GM23338 (cell line): ENCODE data around the gene TUBGCP2. TPM values are rescaled to one million over a fixed set of nuclear protein-coding genes. Genes with fewer than 3 reads are reported as not detected.

Source experiments
- ATAC-seq: fragments of 200-7000 bp; cut with Tn5 transposase; 3 replicates; pipeline ENCODE4 v1.9.1; 2020
- DNase-seq: peaks from one replicate; pipeline ENCODE4 v3.0.0-alpha.2; 2015; ENCODE audit warnings: low spot score
- H2AFZ ChIP-seq: fragments of 200-600 bp; sonication (generic); 2 replicates; pipeline ENCODE4 v1.8.0; 2016; ENCODE audit warnings: antibody characterized with exemption, mild to moderate bottlenecking, moderate library complexity
- H3F3A ChIP-seq: fragments of 200-600 bp; sonication (generic); replicated peaks from 2 replicates; pipeline ENCODE4 v1.8.0; 2017; ENCODE audit warnings: antibody characterized with exemption, mixed run types, low read depth
- H3K27ac ChIP-seq: fragments of 200-600 bp; sonication (generic); 2 replicates; pipeline ENCODE4 v1.6.1; 2016; ENCODE audit warnings: low read depth
- H3K27me3 ChIP-seq: fragments of 200-600 bp; sonication (generic); 2 replicates; pipeline ENCODE4 v1.8.0; 2016; ENCODE audit warnings: mild to moderate bottlenecking, mixed run types, moderate library complexity; ENCODE audit not compliant: insufficient read depth
- H3K36me3 ChIP-seq: fragments of 200-600 bp; sonication (generic); 2 replicates; pipeline ENCODE4 v1.8.0; 2016; ENCODE audit warnings: mild to moderate bottlenecking; ENCODE audit not compliant: insufficient read depth
- H3K4me1 ChIP-seq: fragments of 200-600 bp; sonication (generic); 2 replicates; pipeline ENCODE4 v1.8.0; 2016; ENCODE audit warnings: mild to moderate bottlenecking, moderate library complexity; ENCODE audit not compliant: insufficient read depth
- H3K4me2 ChIP-seq: fragments of 200-600 bp; sonication (generic); 2 replicates; pipeline ENCODE4 v1.7.1; 2017; ENCODE audit warnings: mixed run types
- H3K4me3 ChIP-seq: fragments of 200-600 bp; sonication (generic); 2 replicates; pipeline ENCODE4 v1.6.1; 2016; ENCODE audit warnings: mixed run types
- H3K79me2 ChIP-seq: fragments of 200-600 bp; sonication (generic); replicated peaks from 2 replicates; pipeline ENCODE4 v1.8.0; 2017; ENCODE audit warnings: mild to moderate bottlenecking; ENCODE audit not compliant: insufficient read depth
- H3K9me2 ChIP-seq: fragments of 200-600 bp; sonication (generic); 2 replicates; pipeline ENCODE4 v1.8.0; 2017; ENCODE audit not compliant: insufficient read depth
- H4K20me1 ChIP-seq: fragments of 200-600 bp; sonication (generic); replicated peaks from 2 replicates; pipeline ENCODE4 v1.8.0; 2017; ENCODE audit warnings: mild to moderate bottlenecking; ENCODE audit not compliant: insufficient read depth
- H3K27ac Mint-ChIP-seq: 2 replicates; pipeline ENCODE4 v1.8.0; 2020; ENCODE audit warnings: inconsistent platforms, mild to moderate bottlenecking, moderate library complexity, mixed read lengths
- H3K27me3 Mint-ChIP-seq: 3 replicates; pipeline ENCODE4 v1.8.0; 2022; ENCODE audit warnings: low read depth, mild to moderate bottlenecking, moderate library complexity, mixed read lengths, inconsistent platforms; ENCODE audit not compliant: insufficient read depth, poor library complexity
- H3K36me3 Mint-ChIP-seq: 3 replicates; pipeline ENCODE4 v1.8.0; 2021; ENCODE audit warnings: low read depth, mild to moderate bottlenecking, inconsistent platforms, moderate library complexity, mixed read lengths
- H3K4me1 Mint-ChIP-seq: 3 replicates; pipeline ENCODE4 v1.8.0; 2020; ENCODE audit warnings: mild to moderate bottlenecking, inconsistent platforms, mixed read lengths
- H3K4me3 Mint-ChIP-seq: 3 replicates; pipeline ENCODE4 v1.8.0; 2021; ENCODE audit warnings: moderate library complexity, mild to moderate bottlenecking, inconsistent platforms, mixed read lengths
- H3K9me3 Mint-ChIP-seq: 3 replicates; pipeline ENCODE4 v1.8.0; 2020; ENCODE audit warnings: moderate library complexity, mild to moderate bottlenecking, inconsistent platforms, mixed read lengths
- CREB1 ChIP-seq: fragments of 250-450 bp; sonication (Bioruptor Pico); IDR thresholded peaks from 2 replicates; pipeline ENCODE4 v1.5.0; 2020; ENCODE audit warnings: low read depth, mild to moderate bottlenecking, moderate library complexity
- EZH2 ChIP-seq: fragments of 200-600 bp; sonication (generic); IDR thresholded peaks from one replicate; pipeline ENCODE4 v1.8.0; 2017; ENCODE audit warnings: antibody characterized with exemption, mild to moderate bottlenecking, low read depth; ENCODE audit not compliant: unreplicated experiment
- JUNB ChIP-seq: IDR thresholded peaks from one replicate; pipeline ENCODE4 v1.6.1; 2016; ENCODE audit warnings: antibody characterized with exemption; ENCODE audit not compliant: unreplicated experiment
- NANOG ChIP-seq: IDR thresholded peaks from 2 replicates; pipeline ENCODE4 v1.6.1; 2016; ENCODE audit warnings: antibody characterized with exemption, borderline replicate concordance
- STAT1 ChIP-seq: IDR thresholded peaks from one replicate; pipeline ENCODE4 v1.6.1; 2016; ENCODE audit warnings: antibody characterized with exemption; ENCODE audit not compliant: unreplicated experiment
- ZNF114 ChIP-seq: fragments of 250-450 bp; sonication (Bioruptor Pico); IDR thresholded peaks from 2 replicates; pipeline ENCODE4 v1.5.0; 2020; ENCODE audit warnings: mild to moderate bottlenecking, moderate library complexity
- polyA plus RNA-seq: library from polyadenylated mRNA; unstranded; fragments of >200 nt; fragmentation: Nextera tagmentation; extraction: Ambion mirVana; gene quantifications from 2 replicates; pipeline ENCODE4 v1.2.1, GENCODE V29; 2016
- total RNA-seq: library from RNA; depleted of rRNA; stranded (reverse); fragments of >200 nt; shearing (Covaris generic); gene quantifications from 2 replicates; pipeline ENCODE4 v1.2.3, GENCODE V29; 2014
- TF ChIP-seq, protein P1 (sequence below), 2 experiments: fragments of 200-600 bp in 1 of 2; sonication (generic) in 1 of 2; conservative IDR thresholded peaks; 2 replicates each; pipeline versions ENCODE4 v1.5.1 to v1.6.1; 2016 to 2017; ENCODE audit warnings: antibody characterized with exemption in 2 of 2, low read depth in 2 of 2, mild to moderate bottlenecking in 2 of 2, moderate library complexity in 1 of 2

The TUBGCP2 gene
- total and polyA plus RNA-seq, 2 experiments from 2014 or later, result 59.6 to 67.7 TPM

- 0 out of 2 replicates have a peak, but pooled peaks cover 8% of the 10 kb centered on the region for H3F3A ChIP-seq
- H3K79me2 ChIP-seq, result no peaks in the 10 kb centered on the region
- H3K4me2 ChIP-seq, result peak overlapping the region; percentile 80; the same call in 1 of the 2 replicates
- Mint-ChIP-seq H3K27ac (no peak overlapping the region), H3K36me3 (no peaks in the 10 kb centered on the region; the same call in 2 of the 3 replicates), H3K27me3 (peaks cover 76% of the 10 kb centered on the region), H3K9me3 (peaks cover 16% of the 10 kb centered on the region), H3K4me1 (peaks cover 19% of the 10 kb centered on the region), H3K4me3 (peak overlapping the region; percentile 55; the same call in 1 of the 3 replicates)
- peaks cover 17% of the 10 kb centered on the region for H3K4me1 ChIP-seq
- TF ChIP-seq NANOG (no peak), CREB1 (CRISPR knock-in tag) (no peak), ZNF114 (CRISPR knock-in tag) (no peak)
- TF ChIP-seq, protein P1, sequence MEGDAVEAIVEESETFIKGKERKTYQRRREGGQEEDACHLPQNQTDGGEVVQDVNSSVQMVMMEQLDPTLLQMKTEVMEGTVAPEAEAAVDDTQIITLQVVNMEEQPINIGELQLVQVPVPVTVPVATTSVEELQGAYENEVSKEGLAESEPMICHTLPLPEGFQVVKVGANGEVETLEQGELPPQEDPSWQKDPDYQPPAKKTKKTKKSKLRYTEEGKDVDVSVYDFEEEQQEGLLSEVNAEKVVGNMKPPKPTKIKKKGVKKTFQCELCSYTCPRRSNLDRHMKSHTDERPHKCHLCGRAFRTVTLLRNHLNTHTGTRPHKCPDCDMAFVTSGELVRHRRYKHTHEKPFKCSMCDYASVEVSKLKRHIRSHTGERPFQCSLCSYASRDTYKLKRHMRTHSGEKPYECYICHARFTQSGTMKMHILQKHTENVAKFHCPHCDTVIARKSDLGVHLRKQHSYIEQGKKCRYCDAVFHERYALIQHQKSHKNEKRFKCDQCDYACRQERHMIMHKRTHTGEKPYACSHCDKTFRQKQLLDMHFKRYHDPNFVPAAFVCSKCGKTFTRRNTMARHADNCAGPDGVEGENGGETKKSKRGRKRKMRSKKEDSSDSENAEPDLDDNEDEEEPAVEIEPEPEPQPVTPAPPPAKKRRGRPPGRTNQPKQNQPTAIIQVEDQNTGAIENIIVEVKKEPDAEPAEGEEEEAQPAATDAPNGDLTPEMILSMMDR (conservative IDR thresholded peaks at IDR 0.05; ENCODE audit: low read depth in 2 of 2), result no peak
- no peak overlapping the region for H3K27ac ChIP-seq
- H4K20me1 ChIP-seq, result no peaks in the 10 kb centered on the region
- ATAC-seq (no peak), DNase-seq (no peak)
- peaks cover 84% of the 10 kb centered on the region for H3K27me3 ChIP-seq
- no peaks in the 10 kb centered on the region for H3K36me3 ChIP-seq
- no peaks in the 10 kb centered on the region for H3K9me2 ChIP-seq
- H3K4me3 ChIP-seq, result no peak overlapping the region
- no peak overlapping the region for H2AFZ ChIP-seq
Observed at GRCh38 chr10:133328358-133329343, 20.0 kb upstream of the TUBGCP2 start.

DNA sequence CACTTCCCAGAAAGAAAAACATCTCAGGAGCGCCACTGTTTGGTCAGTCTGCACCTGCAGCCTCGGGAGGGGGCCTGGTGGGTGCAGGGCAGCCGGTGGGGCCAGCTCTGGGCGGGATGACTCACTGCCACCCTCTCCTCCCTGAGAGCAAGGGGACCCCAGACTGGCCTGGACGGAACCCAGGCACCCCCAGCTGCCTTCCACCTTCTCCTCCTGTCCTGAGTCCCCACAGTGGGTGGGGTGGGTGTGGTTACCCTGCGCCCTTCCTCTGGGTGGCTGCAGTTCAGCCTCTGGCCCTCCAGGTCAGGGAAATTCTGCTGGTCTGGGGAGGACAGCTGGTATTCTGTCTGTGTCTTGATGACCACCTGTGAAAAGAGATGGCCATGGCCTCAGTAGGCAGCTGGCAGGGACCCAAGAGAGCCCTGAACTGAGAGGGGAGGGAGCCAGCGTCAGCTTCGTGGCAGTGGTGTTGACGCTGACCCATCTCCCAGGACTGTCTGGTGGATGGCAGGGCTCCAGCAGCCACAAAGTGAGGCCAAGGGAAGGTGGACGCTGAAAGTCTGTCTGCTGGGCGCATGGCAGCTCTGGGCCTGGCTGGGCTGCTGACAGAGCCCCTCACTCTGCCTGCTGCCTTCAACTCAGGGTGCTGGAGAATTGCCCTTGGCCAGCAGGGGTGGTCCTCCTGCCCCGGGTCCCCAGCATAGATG is 19.1 kb upstream of the TUBGCP2 start:
- Mint-ChIP-seq H3K4me1 (peaks cover 19% of the 10 kb centered on the region), H3K4me3 (no peak overlapping the region), H3K36me3 (no peaks in the 10 kb centered on the region; the same call in 1 of the 3 replicates), H3K27me3 (peaks cover 69% of the 10 kb centered on the region), H3K9me3 (peaks cover 10% of the 10 kb centered on the region), H3K27ac (no peak overlapping the region)
- Histone ChIP-seq H3K79me2 (no peaks in the 10 kb centered on the region), H3K4me2 (no peak overlapping the region), H4K20me1 (no peaks in the 10 kb centered on the region), H3K27ac (no peak overlapping the region), H3K4me1 (peaks cover 17% of the 10 kb centered on the region), H3K4me3 (no peak overlapping the region), H3F3A (0 out of 2 replicates have a peak, but pooled peaks cover 11% of the 10 kb centered on the region), H2AFZ (no peak overlapping the region), H3K27me3 (peaks cover 76% of the 10 kb centered on the region), H3K9me2 (no peaks in the 10 kb centered on the region), H3K36me3 (no peaks in the 10 kb centered on the region)
- no peak for ATAC-seq
- no peak for DNase-seq
- TF ChIP-seq STAT1 (no peak), EZH2 (no peak), CREB1 (CRISPR knock-in tag) (no peak), JUNB (no peak)
- TF ChIP-seq, protein P1 (conservative IDR thresholded peaks at IDR 0.05; ENCODE audit: low read depth in 2 of 2), result peak in 1 of 2 experiments; percentile 35; a peak in 2 of 4 replicates
